C4-2B (cell line): ENCODE results near the gene SLAIN1.

ENCODE experiments used
- ZFX ChIP-seq: fragments of 450-650 bp; IDR thresholded peaks from 2 replicates; pipeline ENCODE4 v1.6.1; 2017
- TF ChIP-seq, protein P1 (sequence below): fragments of 450-650 bp; conservative IDR thresholded peaks from 2 replicates; pipeline ENCODE4 v1.5.1; 2017; ENCODE audit warnings: mild to moderate bottlenecking

DNA sequence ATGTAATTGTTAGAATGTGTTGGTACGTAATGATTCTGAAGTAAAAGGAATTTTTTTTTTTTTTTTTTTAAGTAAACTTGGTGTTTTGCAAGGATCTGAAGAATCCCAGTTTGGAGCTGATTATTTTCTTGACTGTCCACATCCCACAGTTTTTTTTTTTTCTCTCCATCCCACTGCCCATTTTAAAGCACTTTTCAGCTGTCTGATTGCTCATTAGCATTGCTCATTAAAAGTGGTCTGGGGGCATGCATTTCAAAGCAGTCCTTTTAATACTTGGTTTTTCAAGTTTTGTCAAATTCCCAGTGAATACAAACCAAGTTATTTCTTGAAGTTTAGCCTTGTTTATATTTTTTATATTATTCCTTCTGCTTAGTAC is 44.1 kb downstream of the SLAIN1 start:
- TF ChIP-seq, protein P1, sequence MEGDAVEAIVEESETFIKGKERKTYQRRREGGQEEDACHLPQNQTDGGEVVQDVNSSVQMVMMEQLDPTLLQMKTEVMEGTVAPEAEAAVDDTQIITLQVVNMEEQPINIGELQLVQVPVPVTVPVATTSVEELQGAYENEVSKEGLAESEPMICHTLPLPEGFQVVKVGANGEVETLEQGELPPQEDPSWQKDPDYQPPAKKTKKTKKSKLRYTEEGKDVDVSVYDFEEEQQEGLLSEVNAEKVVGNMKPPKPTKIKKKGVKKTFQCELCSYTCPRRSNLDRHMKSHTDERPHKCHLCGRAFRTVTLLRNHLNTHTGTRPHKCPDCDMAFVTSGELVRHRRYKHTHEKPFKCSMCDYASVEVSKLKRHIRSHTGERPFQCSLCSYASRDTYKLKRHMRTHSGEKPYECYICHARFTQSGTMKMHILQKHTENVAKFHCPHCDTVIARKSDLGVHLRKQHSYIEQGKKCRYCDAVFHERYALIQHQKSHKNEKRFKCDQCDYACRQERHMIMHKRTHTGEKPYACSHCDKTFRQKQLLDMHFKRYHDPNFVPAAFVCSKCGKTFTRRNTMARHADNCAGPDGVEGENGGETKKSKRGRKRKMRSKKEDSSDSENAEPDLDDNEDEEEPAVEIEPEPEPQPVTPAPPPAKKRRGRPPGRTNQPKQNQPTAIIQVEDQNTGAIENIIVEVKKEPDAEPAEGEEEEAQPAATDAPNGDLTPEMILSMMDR = no peak
- TF ChIP-seq ZFX = no peak
